ENCODE results near the gene CTSD. TPM values are rescaled to one million over a fixed set of nuclear protein-coding genes. Genes with fewer than 3 reads are reported as not detected.

The CTSD gene
- total RNA-seq, 1 donor, result 221 TPM

GRCh38 chr11:1782031-1782590 is 18.4 kb upstream of the CTSD start:
- DNase-seq (ENCODE audit: low read depth), result no peak
- TF ChIP-seq CTCF (IDR thresholded peaks at IDR 0.05; ENCODE audit: insufficient read depth, low read length), result no peak
- H3K4me3 ChIP-seq (ENCODE audit: low read depth, low read length), result no peak overlapping the region

- no peak for TF ChIP-seq CTCF (IDR thresholded peaks at IDR 0.05; ENCODE audit: insufficient read depth, low read length)
- DNase-seq (ENCODE audit: low read depth), result no peak
- H3K4me3 ChIP-seq (ENCODE audit: low read depth, low read length), result no peak overlapping the region
These were observed 17.9 kb upstream of the CTSD start for GRCh38 chr11:1781593-1781975.

- TF ChIP-seq CTCF (IDR thresholded peaks at IDR 0.05; ENCODE audit: insufficient read depth, low read length), result no peak
- no peak overlapping the region for H3K4me3 ChIP-seq (ENCODE audit: low read depth, low read length)
- DNase-seq (ENCODE audit: low read depth), result no peak
These were observed 17.2 kb upstream of the CTSD start for GRCh38 chr11:1780700-1781592.

GRCh38 chr11:1779806-1780699 is 16.3 kb upstream of the CTSD start:
- no peak for TF ChIP-seq CTCF (IDR thresholded peaks at IDR 0.05; ENCODE audit: insufficient read depth, low read length)
- no peak for DNase-seq (ENCODE audit: low read depth)
- H3K4me3 ChIP-seq (ENCODE audit: low read depth, low read length), result no peak overlapping the region

- DNase-seq (ENCODE audit: low read depth), result no peak
- no peak overlapping the region for H3K4me3 ChIP-seq (ENCODE audit: low read depth, low read length)
- no peak for TF ChIP-seq CTCF (IDR thresholded peaks at IDR 0.05; ENCODE audit: insufficient read depth, low read length)
These were observed 15.5 kb upstream of the CTSD start for GRCh38 chr11:1779034-1779805.
